ENCODE measurements around the gene MERTK.
A peak's percentile ranks its signal among the peaks of the same experiment; 100 is the strongest.

Gene MERTK

DNA sequence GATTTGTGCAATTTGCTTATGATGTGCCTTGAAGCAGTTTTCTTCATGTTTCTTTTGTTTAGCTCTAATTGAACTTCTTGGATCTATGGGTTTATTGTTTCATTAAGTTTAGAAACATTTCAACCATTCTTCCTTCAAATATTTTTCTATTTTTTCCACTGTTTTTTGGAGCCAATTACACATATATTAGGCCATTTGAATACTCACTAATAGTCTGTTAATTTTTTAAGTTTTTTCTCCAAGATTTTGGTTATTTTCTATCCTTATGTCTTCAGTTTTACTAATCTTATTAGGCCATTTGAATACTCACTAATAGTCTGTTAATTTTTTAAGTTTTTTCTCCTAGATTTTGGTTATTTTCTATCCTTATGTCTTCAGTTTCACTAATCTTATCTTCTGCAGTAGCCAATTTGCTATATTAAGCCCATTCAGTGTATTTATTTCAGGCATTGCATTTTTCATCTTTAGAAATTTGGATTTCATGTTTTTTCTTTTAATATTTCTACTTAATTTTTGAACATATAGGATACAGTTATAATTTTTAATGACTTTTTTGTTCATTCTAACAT lies 147.1 kb downstream of the MERTK start:
- no peak overlapping the region for H3K27ac ChIP-seq
- TF ChIP-seq CTCF (conservative IDR thresholded peaks at IDR 0.05) (no peak), ZFX (IDR thresholded peaks at IDR 0.05) (no peak)

- H3K27ac ChIP-seq: no peak overlapping the region
- TF ChIP-seq ZFX (IDR thresholded peaks at IDR 0.05) (no peak), CTCF (conservative IDR thresholded peaks at IDR 0.05) (no peak)
Observed at GRCh38 chr2:112046231-112046630, 147.8 kb downstream of the MERTK start.

GRCh38 chr2:112047537-112048235 lies 149.3 kb downstream of the MERTK start:
- no peak overlapping the region for H3K27ac ChIP-seq

DNA sequence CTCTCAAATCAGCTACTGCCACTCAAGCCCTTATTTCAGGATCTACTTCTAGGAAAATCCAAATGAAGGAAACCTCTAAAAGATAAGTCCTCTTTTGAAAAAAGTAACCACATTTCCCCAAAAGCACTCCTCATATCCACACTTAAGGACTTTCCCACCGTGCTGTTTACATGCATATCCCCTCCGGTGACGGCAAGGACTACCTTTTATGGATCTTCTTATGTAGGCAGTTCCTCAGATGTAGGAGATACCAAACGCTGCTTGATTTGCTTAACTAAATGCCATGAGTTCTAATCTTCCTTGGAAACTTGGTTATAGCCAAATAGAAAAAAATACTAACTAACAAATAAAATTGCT lies 149.8 kb downstream of the MERTK start:
- no peak for TF ChIP-seq ZFX (IDR thresholded peaks at IDR 0.05)
- no peak for TF ChIP-seq CTCF (conservative IDR thresholded peaks at IDR 0.05)
- H3K27ac ChIP-seq: no peak overlapping the region

More at GRCh38 chr2:112047537-112048235, 149.3 kb downstream of the MERTK start:
- TF ChIP-seq ZFX (IDR thresholded peaks at IDR 0.05) (no peak), CTCF (conservative IDR thresholded peaks at IDR 0.05) (no peak)

GRCh38 chr2:112048887-112049286 lies 150.5 kb downstream of the MERTK start:
- TF ChIP-seq CTCF (conservative IDR thresholded peaks at IDR 0.05) (peak; percentile 93), ZFX (IDR thresholded peaks at IDR 0.05) (no peak)

DNA sequence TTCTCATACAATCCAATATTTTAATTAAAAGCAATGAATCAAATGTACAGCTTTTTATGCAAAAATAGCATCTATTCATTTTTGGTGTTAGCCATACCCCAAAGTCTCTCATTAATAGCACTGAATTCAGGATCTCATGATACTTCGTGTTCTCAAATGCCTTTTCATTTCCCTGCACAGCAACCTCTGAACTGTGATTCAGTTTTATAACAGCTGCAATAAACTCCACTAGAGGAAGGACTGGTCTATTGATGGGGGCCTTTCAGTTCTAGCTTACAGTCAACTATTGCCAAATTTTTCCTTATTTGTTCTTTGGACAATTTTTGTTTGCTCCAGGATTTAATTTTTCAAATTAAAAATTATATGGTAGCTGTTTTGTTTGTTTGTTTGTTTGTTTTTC lies 151.9 kb downstream of the MERTK start:
- H3K27ac ChIP-seq: no peak overlapping the region
- no peak for TF ChIP-seq CTCF (conservative IDR thresholded peaks at IDR 0.05)
- no peak for TF ChIP-seq ZFX (IDR thresholded peaks at IDR 0.05)

More at GRCh38 chr2:112048887-112049286, 150.5 kb downstream of the MERTK start:
- no peak overlapping the region for H3K27ac ChIP-seq

DNA sequence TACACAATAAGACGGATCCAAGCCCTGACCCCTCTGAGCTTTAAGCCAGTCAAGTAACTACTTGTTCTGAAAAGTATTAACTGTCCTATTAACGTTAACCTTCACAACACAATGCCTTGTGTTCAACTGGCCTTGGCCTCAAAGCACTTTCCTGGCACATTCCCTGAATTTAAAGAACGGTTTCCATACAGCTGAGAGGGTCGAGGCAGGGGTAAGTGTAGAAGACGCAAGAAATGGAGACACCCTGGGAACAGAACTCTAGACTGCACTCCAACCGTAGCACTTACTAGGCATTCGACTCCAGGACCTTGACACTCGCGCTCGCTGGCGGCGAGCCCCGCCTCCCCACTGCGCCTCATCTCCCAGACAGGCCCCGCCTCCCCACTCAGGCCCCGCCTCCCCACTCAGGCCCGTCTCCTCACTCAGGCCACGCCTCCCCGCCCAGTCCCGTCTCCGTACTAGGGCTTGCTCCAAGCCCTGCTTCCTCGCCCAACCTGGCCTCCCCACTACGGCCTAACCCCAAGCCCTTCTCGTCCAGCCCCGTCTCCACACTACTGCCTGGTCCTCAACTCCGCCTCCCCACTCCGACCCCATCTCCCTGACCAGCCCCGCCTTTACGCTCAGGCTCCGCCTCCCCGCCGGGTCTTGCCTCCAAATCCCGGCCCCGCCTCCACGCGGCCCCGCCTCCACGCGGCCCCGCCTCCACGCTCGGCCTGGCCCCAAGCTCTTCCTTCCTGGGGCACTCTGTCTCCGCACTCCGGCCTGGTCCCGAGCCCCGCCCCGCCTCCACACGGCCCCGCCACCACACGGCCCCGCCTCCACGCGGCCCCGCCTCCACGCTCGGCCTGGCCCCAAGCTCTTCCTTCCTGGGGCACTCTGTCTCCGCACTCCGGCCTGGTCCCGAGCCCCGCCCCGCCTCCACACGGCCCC lies 155.8 kb downstream of the MERTK start:
- TF ChIP-seq ZFX (IDR thresholded peaks at IDR 0.05) (no peak), CTCF (conservative IDR thresholded peaks at IDR 0.05) (no peak)
- H3K27ac ChIP-seq: peak overlapping the region; percentile 72

Data from C4-2B (cell line).